K562 (cell line): ENCODE results near the gene GABPB1. TPM values are rescaled to one million over a fixed set of nuclear protein-coding genes. Genes with fewer than 3 reads are reported as not detected.

Experiments used
- ATAC-seq: fragments of 200-7000 bp; cut with Tn5 transposase; 3 replicates; pipeline ENCODE4 v1.9.1; 2020; ENCODE audit warnings: moderate library complexity
- BruUV-seq: library from RNA; stranded (reverse); fragments of 400-500 nt; replicated peaks from 2 replicates; lab custom pipeline; 2021; lab: Mats Ljungman, UMichigan
- CTCF ChIA-PET: fragments of 300-600 bp; formaldehyde crosslinking; extraction: SDS; loops from one replicate; lab custom pipeline; 2021; ENCODE audit warnings: low intra/inter-chr PET ratio; lab: Yijun Ruan, JAX
- POLR2A ChIA-PET: fragments of 300-600, 350-650 bp; sonication (Branson Sonifier 250); formaldehyde crosslinking; extraction: SDS; loops from one replicate; lab custom pipeline; 2021; ENCODE audit warnings: antibody characterized with exemption, inconsistent platforms; lab: Yijun Ruan, JAX
- DNase-seq, 4 experiments: peaks; one replicate each; pipeline versions ENCODE4 v3.0.0 to v3.0.0-alpha.2; 2011 to 2018; ENCODE audit warnings: low spot score in 3 of 4, mixed read lengths in 3 of 4; ENCODE audit errors: extremely low read depth in 1 of 4
- FAIRE-seq: peaks from 2 replicates; lab custom pipeline; 2011; peaks lifted over from hg19 to GRCh38; lab: Jason Lieb, UNC
- H2AFZ ChIP-seq: 2 replicates; pipeline ENCODE4 v1.6.0; 2011; ENCODE audit warnings: low read depth, low read length, control low read depth, inconsistent platforms
- H3K27ac ChIP-seq: fragments of 200-600 bp; 3 replicates; pipeline ENCODE4 v1.8.0; 2011; ENCODE audit warnings: low read depth, mild to moderate bottlenecking, control low read depth, inconsistent platforms, low read length, moderate library complexity, mixed read lengths; ENCODE audit errors: extremely low read depth
- H3K27me3 ChIP-seq, 2 experiments: fragments of 300-600 bp in 1 of 2; 2 replicates in 1 of 2; 3 replicates in 1 of 2; pipeline versions ENCODE4 v1.6.0 to v1.8.0; 2011; ENCODE audit warnings: inconsistent platforms in 2 of 2, low read length in 2 of 2, mild to moderate bottlenecking in 1 of 2, mixed read lengths in 1 of 2, moderate library complexity in 1 of 2; ENCODE audit not compliant: control insufficient read depth in 2 of 2, insufficient read depth in 2 of 2
- H3K36me3 ChIP-seq: fragments of 300-600 bp; 3 replicates; pipeline ENCODE4 v1.8.0; 2011; ENCODE audit warnings: mild to moderate bottlenecking, low read length, inconsistent platforms; ENCODE audit not compliant: control insufficient read depth, insufficient read depth
- H3K4me1 ChIP-seq, 2 experiments: fragments of 200-600 bp in 1 of 2; replicated peaks in 1 of 2; 2 replicates in 1 of 2; 3 replicates in 1 of 2; pipeline versions ENCODE4 v1.5.1 to v1.8.0; 2011; ENCODE audit warnings: inconsistent platforms in 2 of 2, low read length in 2 of 2, mild to moderate bottlenecking in 1 of 2, mixed read lengths in 1 of 2, moderate library complexity in 1 of 2; ENCODE audit not compliant: control insufficient read depth in 2 of 2, insufficient read depth in 2 of 2
- H3K4me2 ChIP-seq: 2 replicates; pipeline ENCODE4 v1.6.1; 2011; ENCODE audit warnings: low read length, control low read depth, inconsistent platforms, mixed read lengths; ENCODE audit not compliant: insufficient read depth
- H3K4me3 ChIP-seq: fragments of 200-600 bp; sonication (generic), shearing (Covaris generic); 2 replicates; pipeline ENCODE4 v1.5.1; 2016; ENCODE audit warnings: control low read depth, inconsistent platforms
- H3K79me2 ChIP-seq: fragments of 200-600 bp; 3 replicates; pipeline ENCODE4 v1.8.0; 2011; ENCODE audit warnings: low read length, inconsistent platforms; ENCODE audit not compliant: control insufficient read depth, insufficient read depth
- H3K9ac ChIP-seq, 2 experiments: 2 replicates each; pipeline versions ENCODE4 v1.6.0 to v1.6.1; 2011; ENCODE audit warnings: low read depth in 2 of 2, low read length in 2 of 2, control low read depth in 1 of 2, inconsistent platforms in 1 of 2, mild to moderate bottlenecking in 1 of 2, mixed read lengths in 1 of 2; ENCODE audit not compliant: insufficient read depth in 1 of 2
- H3K9me1 ChIP-seq: one replicate; pipeline ENCODE4 v1.6.0; 2011; ENCODE audit warnings: inconsistent platforms, mild to moderate bottlenecking, low read length, moderate library complexity; ENCODE audit not compliant: control insufficient read depth, insufficient read depth
- H3K9me3 ChIP-seq: replicated peaks from 2 replicates; pipeline ENCODE4 v1.5.1; 2011; ENCODE audit warnings: low read depth, low read length, inconsistent platforms; ENCODE audit not compliant: control insufficient read depth, insufficient read depth
- H4K20me1 ChIP-seq: replicated peaks from 2 replicates; pipeline ENCODE4 v1.6.1; 2011; ENCODE audit warnings: low read length, inconsistent platforms, mixed read lengths; ENCODE audit not compliant: control insufficient read depth, insufficient read depth
- BACH1 ChIP-seq: fragments of 200-800 bp; sonication (Bioruptor generic); IDR thresholded peaks from 2 replicates; pipeline ENCODE4 v1.6.1; 2016; ENCODE audit warnings: missing genetic modification characterization, missing compliant biosample characterization
- CBX3 ChIP-seq, 2 experiments: IDR thresholded peaks; 1 replicate in 1 of 2; 2 replicates in 1 of 2; pipeline ENCODE4 v1.6.1; 2012; ENCODE audit warnings: inconsistent platforms in 2 of 2, low read length in 2 of 2, borderline replicate concordance in 1 of 2, control low read depth in 1 of 2
- MIER1 ChIP-seq: fragments of 450-650 bp; IDR thresholded peaks from 2 replicates; pipeline ENCODE4 v1.6.1; 2016; ENCODE audit warnings: antibody characterized with exemption, mild to moderate bottlenecking, low read depth
- ZBTB2 ChIP-seq: fragments of 450-650 bp; IDR thresholded peaks from 2 replicates; pipeline ENCODE4 v1.6.1; 2016; ENCODE audit warnings: antibody characterized with exemption
- ZNF253 ChIP-seq: fragments of 250-450 bp; sonication (Bioruptor Pico); conservative IDR thresholded peaks from 2 replicates; pipeline ENCODE4 v1.6.1; 2021; ENCODE audit warnings: mild to moderate bottlenecking
- ZNF589 ChIP-seq: fragments of 200-800 bp; sonication (Bioruptor generic); IDR thresholded peaks from 2 replicates; pipeline ENCODE4 v1.6.1; 2016; ENCODE audit warnings: low read depth, missing genetic modification characterization, missing compliant biosample characterization
- ZNF707 ChIP-seq: fragments of 250-450 bp; sonication (Bioruptor Pico); conservative IDR thresholded peaks from 2 replicates; pipeline ENCODE4 v1.8.0; 2022; ENCODE audit warnings: inconsistent platforms, mild to moderate bottlenecking, moderate library complexity
- WGBS: fragments of 100-300 bp; shearing (Covaris generic); methylation state at CpG from one replicate; pipeline ENCODE4 v1.1.6; 2016; ENCODE audit warnings: low coverage, mixed read lengths; ENCODE audit not compliant: insufficient coverage; ENCODE audit errors: missing lambda C conversion rate; 5-methylcytosine and 5-hydroxymethylcytosine counted together
- in situ Hi-C: fragments of 300-500 bp; cut with MboI; formaldehyde crosslinking; loops from 4 replicates; pipeline ENCODE4 v1.15.0; 2018; ENCODE audit warnings: inconsistent platforms, mixed read lengths
- intact Hi-C: fragments of 100-400 bp; cut with micrococcal nuclease; formaldehyde crosslinking; loops from 2 replicates; pipeline ENCODE4 v1.14.2; 2022
- polyA plus RNA-seq, 8 experiments: library from polyadenylated mRNA; depleted of rRNA in 4 of 8; stranded (reverse) in 5 of 8; unstranded in 3 of 8; fragments of >200 nt; fragmentation: Nextera tagmentation in 2 of 8; fragmentation: Illumina TruSeq in 1 of 8; extraction: Ambion mirVana in 2 of 8; extraction: Trizol in 1 of 8; gene quantifications; 2 replicates each; pipeline versions ENCODE4 v1.2.1 to v1.2.3, GENCODE V29; 2011 to 2014; ENCODE audit warnings: inconsistent platforms in 1 of 8, missing spikeins in 1 of 8
- total RNA-seq, 7 experiments: library from RNA; depleted of rRNA in 6 of 7; stranded (reverse); fragments of >200 nt in 6 of 7; fragmentation: Illumina TruSeq in 2 of 7; extraction: Trizol in 2 of 7; gene quantifications; 2 replicates each; pipeline versions ENCODE4 v1.2.1 to v1.2.3, GENCODE V29; 2011 to 2021; ENCODE audit warnings: low replicate concordance in 1 of 7
- TF ChIP-seq, protein P1 (sequence below): sonication (generic); formaldehyde crosslinking; IDR thresholded peaks from 2 replicates; pipeline ENCODE4 v1.8.1; 2023; ENCODE audit warnings: missing genetic modification reagents, mild to moderate bottlenecking, borderline replicate concordance

Gene GABPB1
- total and polyA plus RNA-seq, 9 of the 15 experiments (the other 6 are each of a cell fraction or from before 2014, with no cell fraction given) = 11.8 to 42.3 (median 33.2) TPM

DNA sequence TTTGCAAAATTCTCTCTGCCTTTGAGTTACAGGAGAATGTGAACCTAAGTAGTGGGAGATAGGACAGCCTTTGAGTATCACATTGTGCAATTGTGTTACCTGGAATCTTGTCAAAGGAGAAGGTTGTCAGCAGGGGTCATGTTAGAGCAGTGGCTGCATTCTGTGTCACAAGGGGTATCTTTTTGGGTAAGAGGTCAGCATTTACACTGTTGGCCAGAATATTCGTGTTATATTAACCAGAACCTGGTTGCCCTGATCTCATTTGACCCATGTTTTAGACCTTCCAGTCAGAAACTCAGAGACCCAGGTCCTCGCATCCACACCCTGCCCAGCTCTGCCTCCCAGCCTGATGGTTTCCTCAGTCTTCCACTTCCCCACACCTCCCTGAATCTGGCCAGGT is 116.7 kb downstream of the GABPB1 start:
- DNase-seq (no peak), ATAC-seq (no peak), FAIRE-seq (no peak)
- Histone ChIP-seq H3K4me1 (peaks cover 4 to 27% of the 10 kb centered on the region in 2 experiments; a peak in 4 of 5 replicates), H3K9me1 (no peaks in the 10 kb centered on the region), H2AFZ (no peak overlapping the region), H4K20me1 (no peaks in the 10 kb centered on the region), H3K27me3 (no peaks in the 10 kb centered on the region), H3K27ac (no peak overlapping the region), H3K4me2 (no peak overlapping the region), H3K9me3 (no peaks in the 10 kb centered on the region), H3K9ac (no peak overlapping the region), H3K36me3 (peaks cover 8% of the 10 kb centered on the region; the same call in 2 of the 3 replicates), H3K79me2 (no peaks in the 10 kb centered on the region), H3K4me3 (no peak overlapping the region)
- in situ Hi-C loops (no loop called here), intact Hi-C loops (no loop called here)
- no peak for TF ChIP-seq MIER1
- ChIA-PET CTCF (no interaction called here), POLR2A (interaction anchor here (0.6 to 1.7 kb wide), 4 partner anchors 9 to 67 kb away, joined by 3 to 5 read pairs (median 4); no protein-coding TSS in a partner anchor)
- BruUV-seq = no TSS peak
- WGBS = 59% methylated on average over 2 of the region's 2 CpGs

DNA sequence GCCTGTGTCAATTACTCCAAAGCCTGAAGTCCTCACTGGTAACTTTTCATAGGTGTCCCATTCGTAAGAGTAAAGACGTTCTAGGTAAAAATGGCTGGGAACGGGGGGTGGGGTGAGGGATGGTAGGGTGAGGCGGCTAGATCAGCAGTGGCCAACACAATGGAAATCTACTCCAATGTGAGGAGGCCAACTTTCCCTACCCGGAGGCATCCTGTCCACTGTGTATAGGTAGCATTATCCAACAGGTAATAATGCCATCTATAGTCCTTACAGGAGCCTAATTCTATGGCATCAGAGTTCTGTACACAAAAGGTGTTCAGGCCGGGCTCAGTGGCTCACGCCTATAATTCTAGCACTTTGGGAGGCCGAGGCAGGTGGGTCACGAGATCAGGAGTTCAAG is 118.6 kb downstream of the GABPB1 start:
- DNase-seq (no peak), ATAC-seq (no peak)
- 80% methylated on average over 9 of the region's 9 CpGs for WGBS
- peaks cover 11% of the 10 kb centered on the region; the same call in 2 of the 3 replicates for H3K36me3 ChIP-seq
- H3K27ac ChIP-seq = no peak overlapping the region; the same call in 2 of the 3 replicates
- TF ChIP-seq ZBTB2 (no peak), ZNF589 (CRISPR knock-in tag) (no peak), CBX3 (IDR thresholded peaks at IDR 0.05; ENCODE audit: borderline replicate concordance in 1 of 2, low read length in 2 of 2) (no peak), ZNF707 (CRISPR knock-in tag) (no peak), ZNF253 (CRISPR knock-in tag) (no peak), BACH1 (tag) (0 out of 2 replicates have a peak, but pooled peaks have one; percentile 4)
- TF ChIP-seq, protein P1, sequence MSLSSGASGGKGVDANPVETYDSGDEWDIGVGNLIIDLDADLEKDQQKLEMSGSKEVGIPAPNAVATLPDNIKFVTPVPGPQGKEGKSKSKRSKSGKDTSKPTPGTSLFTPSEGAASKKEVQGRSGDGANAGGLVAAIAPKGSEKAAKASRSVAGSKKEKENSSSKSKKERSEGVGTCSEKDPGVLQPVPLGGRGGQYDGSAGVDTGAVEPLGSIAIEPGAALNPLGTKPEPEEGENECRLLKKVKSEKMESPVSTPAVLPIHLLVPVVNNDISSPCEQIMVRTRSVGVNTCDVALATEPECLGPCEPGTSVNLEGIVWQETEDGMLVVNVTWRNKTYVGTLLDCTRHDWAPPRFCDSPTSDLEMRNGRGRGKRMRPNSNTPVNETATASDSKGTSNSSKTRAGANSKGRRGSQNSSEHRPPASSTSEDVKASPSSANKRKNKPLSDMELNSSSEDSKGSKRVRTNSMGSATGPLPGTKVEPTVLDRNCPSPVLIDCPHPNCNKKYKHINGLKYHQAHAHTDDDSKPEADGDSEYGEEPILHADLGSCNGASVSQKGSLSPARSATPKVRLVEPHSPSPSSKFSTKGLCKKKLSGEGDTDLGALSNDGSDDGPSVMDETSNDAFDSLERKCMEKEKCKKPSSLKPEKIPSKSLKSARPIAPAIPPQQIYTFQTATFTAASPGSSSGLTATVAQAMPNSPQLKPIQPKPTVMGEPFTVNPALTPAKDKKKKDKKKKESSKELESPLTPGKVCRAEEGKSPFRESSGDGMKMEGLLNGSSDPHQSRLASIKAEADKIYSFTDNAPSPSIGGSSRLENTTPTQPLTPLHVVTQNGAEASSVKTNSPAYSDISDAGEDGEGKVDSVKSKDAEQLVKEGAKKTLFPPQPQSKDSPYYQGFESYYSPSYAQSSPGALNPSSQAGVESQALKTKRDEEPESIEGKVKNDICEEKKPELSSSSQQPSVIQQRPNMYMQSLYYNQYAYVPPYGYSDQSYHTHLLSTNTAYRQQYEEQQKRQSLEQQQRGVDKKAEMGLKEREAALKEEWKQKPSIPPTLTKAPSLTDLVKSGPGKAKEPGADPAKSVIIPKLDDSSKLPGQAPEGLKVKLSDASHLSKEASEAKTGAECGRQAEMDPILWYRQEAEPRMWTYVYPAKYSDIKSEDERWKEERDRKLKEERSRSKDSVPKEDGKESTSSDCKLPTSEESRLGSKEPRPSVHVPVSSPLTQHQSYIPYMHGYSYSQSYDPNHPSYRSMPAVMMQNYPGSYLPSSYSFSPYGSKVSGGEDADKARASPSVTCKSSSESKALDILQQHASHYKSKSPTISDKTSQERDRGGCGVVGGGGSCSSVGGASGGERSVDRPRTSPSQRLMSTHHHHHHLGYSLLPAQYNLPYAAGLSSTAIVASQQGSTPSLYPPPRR (CRISPR knock-in tag) = no peak
- TF ChIP-seq, all 486 proteins: peak for 1
- Histone ChIP-seq H3K4me2 (no peak overlapping the region), H3K4me1 (peaks cover 0 to 22% of the 10 kb centered on the region in 2 experiments; a peak in 3 of 5 replicates), H2AFZ (no peak overlapping the region), H3K9me3 (no peaks in the 10 kb centered on the region), H3K79me2 (no peaks in the 10 kb centered on the region), H3K9me1 (no peaks in the 10 kb centered on the region), H3K9ac (no peak overlapping the region), H3K27me3 (no peaks in the 10 kb centered on the region), H4K20me1 (no peaks in the 10 kb centered on the region), H3K4me3 (no peak overlapping the region)
- CTCF ChIA-PET = no interaction called here
- intact Hi-C loops (no loop called here), in situ Hi-C loops (no loop called here)
- BruUV-seq = no TSS peak
- FAIRE-seq = no peak
- POLR2A ChIA-PET = interaction anchor here (1.0 kb wide), 1 partner anchor 12 kb away, joined by 3 read pairs; no protein-coding TSS in a partner anchor
